Parathyroid adenoma (tissue), 2 donors: Measurements from ENCODE around the gene KIFC3.
"Not testable (repeated sequence)": the region's sequence is repeated elsewhere in the genome, so short reads cannot be mapped to it uniquely, and the experiment has no call there.

ENCODE experiments used
- H2AFZ ChIP-seq: fragments of 300-600 bp; sonication (generic); one replicate; pipeline ENCODE4 v1.7.0; 2017; ENCODE audit warnings: antibody characterized with exemption, mild to moderate bottlenecking
- H3K27ac ChIP-seq: fragments of 300-600 bp; sonication (generic); one replicate; pipeline ENCODE4 v1.7.0; 2017
- H3K27me3 ChIP-seq: fragments of 300-600 bp; sonication (generic); one replicate; pipeline ENCODE4 v1.7.0; 2017; ENCODE audit warnings: low read length; ENCODE audit not compliant: control insufficient read depth, insufficient read depth
- H3K36me3 ChIP-seq: fragments of 300-600 bp; sonication (generic); one replicate; pipeline ENCODE4 v1.7.0; 2017; ENCODE audit warnings: low read length; ENCODE audit not compliant: control insufficient read depth, insufficient read depth
- H3K4me1 ChIP-seq: fragments of 300-600 bp; sonication (generic); one replicate; pipeline ENCODE4 v1.7.0; 2017; ENCODE audit warnings: control low read depth
- H3K4me2 ChIP-seq: fragments of 300-600 bp; sonication (generic); one replicate; pipeline ENCODE4 v1.7.0; 2017; ENCODE audit warnings: low read length
- H3K4me3 ChIP-seq: fragments of 300-600 bp; sonication (generic); one replicate; pipeline ENCODE4 v1.7.0; 2017; ENCODE audit warnings: low read depth, low read length
- H3K79me2 ChIP-seq: fragments of 300-600 bp; sonication (generic); one replicate; pipeline ENCODE4 v1.7.0; 2017; ENCODE audit warnings: control low read depth
- H3K9ac ChIP-seq: fragments of 300-600 bp; sonication (generic); one replicate; pipeline ENCODE4 v1.7.0; 2017; ENCODE audit warnings: mild to moderate bottlenecking
- H3K9me3 ChIP-seq: fragments of 300-600 bp; sonication (generic); one replicate; pipeline ENCODE4 v1.7.0; 2017; ENCODE audit warnings: low read length; ENCODE audit not compliant: control insufficient read depth
- TF ChIP-seq, protein P1 (sequence below): fragments of 300-600 bp; sonication (generic); IDR thresholded peaks from one replicate; pipeline ENCODE4 v1.7.0; 2017; ENCODE audit warnings: antibody characterized with exemption, mild to moderate bottlenecking
- donor health status: primary hyperparathyroidism.

The KIFC3 gene

DNA sequence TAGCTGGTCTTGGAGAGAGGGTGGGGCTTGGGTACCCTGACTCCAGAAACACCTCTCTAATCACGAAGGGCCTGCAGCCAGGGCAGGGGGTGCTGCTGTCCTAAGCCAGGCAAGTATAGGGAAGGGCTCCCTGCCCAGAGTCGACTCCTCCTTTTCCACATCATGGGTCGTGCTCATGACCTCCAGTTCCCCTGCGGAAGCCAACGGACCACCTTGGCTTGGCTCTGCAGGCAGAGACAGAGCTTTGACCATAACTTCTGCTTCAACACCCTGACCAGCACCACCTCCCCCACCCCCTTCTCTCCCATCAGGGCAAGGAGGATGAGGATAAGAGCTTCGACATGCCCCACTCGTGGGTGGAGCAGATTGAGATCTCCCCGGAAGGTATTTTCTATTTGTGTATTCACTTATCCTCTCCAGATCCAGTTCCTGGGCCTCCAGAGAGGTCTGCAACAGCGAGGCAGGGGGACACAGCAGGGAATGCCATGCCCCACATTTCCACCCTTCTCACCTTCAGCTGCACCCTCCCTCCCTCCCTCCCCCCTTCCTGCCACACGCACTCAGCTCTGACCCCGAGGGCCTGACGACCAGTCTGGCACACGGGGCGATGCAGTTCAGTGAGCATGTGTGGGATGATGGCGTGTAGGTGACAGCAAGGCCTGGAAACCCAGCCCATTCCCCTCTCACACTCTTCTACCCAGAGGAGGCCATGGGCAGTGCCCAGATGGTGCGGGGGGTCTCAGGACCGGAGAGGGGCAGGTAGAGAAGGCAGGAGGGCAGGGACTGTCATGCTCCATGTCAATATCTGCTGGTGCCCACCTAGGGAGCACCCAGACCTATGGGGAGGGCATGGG, 80.7 kb downstream of the KIFC3 start:
- no peaks in the 10 kb centered on the region for H3K9me3 ChIP-seq
- TF ChIP-seq, protein P1, sequence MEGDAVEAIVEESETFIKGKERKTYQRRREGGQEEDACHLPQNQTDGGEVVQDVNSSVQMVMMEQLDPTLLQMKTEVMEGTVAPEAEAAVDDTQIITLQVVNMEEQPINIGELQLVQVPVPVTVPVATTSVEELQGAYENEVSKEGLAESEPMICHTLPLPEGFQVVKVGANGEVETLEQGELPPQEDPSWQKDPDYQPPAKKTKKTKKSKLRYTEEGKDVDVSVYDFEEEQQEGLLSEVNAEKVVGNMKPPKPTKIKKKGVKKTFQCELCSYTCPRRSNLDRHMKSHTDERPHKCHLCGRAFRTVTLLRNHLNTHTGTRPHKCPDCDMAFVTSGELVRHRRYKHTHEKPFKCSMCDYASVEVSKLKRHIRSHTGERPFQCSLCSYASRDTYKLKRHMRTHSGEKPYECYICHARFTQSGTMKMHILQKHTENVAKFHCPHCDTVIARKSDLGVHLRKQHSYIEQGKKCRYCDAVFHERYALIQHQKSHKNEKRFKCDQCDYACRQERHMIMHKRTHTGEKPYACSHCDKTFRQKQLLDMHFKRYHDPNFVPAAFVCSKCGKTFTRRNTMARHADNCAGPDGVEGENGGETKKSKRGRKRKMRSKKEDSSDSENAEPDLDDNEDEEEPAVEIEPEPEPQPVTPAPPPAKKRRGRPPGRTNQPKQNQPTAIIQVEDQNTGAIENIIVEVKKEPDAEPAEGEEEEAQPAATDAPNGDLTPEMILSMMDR: no peak
- no peaks in the 10 kb centered on the region for H3K79me2 ChIP-seq
- H3K27me3 ChIP-seq: no peaks in the 10 kb centered on the region
- H3K4me3 ChIP-seq: no peak overlapping the region
- no peak overlapping the region for H3K4me2 ChIP-seq
- no peak overlapping the region for H2AFZ ChIP-seq
- H3K27ac ChIP-seq: no peak overlapping the region
- H3K36me3 ChIP-seq: no peaks in the 10 kb centered on the region
- H3K4me1 ChIP-seq: no peaks in the 10 kb centered on the region
- no peak overlapping the region for H3K9ac ChIP-seq

DNA sequence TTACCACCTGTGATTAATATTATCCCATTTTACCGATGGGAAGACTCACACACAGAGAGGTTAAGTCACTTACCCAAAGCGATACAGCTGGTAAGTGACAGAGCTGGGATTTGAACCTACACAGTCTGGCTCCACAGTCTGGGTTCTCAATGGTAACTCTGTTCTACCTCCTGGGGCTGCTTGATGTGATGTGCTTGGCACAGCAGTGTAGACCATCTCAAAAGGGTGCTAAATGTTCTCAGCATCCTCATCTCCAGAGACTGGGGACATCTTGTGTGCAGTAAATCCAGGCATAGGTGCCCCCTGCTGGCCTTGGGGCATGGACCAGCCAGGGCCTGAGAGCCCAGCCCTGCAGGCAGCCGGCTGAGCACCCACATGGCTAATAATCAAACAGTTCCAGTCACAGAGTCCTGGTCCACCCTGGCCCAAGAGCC, 82.1 kb downstream of the KIFC3 start:
- Histone ChIP-seq H2AFZ (no peak overlapping the region), H3K36me3 (no peaks in the 10 kb centered on the region), H3K9me3 (no peaks in the 10 kb centered on the region), H3K27ac (no peak overlapping the region), H3K79me2 (no peaks in the 10 kb centered on the region), H3K4me1 (no peaks in the 10 kb centered on the region), H3K4me2 (no peak overlapping the region), H3K27me3 (no peaks in the 10 kb centered on the region), H3K4me3 (no peak overlapping the region), H3K9ac (no peak overlapping the region)
- TF ChIP-seq, protein P1: peak; percentile 74

DNA sequence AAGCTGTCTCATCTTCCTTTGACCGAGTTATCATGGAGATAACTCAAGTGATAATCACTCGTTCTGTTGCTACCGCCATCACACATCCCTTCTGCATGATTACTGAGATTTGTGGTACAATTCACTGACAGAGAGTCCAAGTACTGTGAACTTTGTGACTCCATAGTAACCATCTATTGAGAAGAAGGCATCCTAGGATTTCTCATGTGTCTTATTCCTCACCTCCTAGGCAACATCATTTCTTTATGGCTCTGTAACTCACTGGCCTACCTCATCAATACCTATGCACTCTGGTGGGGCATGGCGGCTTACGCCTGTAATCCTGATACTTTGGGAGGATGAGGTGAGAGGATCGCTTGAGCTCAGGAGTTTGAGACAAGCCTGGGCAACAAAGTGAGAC, 88.2 kb downstream of the KIFC3 start:
- Histone ChIP-seq H3K9ac (no peak overlapping the region), H2AFZ (no peak overlapping the region), H3K4me1 (no peaks in the 10 kb centered on the region), H3K4me2 (no peak overlapping the region), H3K9me3 (no peaks in the 10 kb centered on the region), H3K27me3 (no peaks in the 10 kb centered on the region), H3K79me2 (no peaks in the 10 kb centered on the region), H3K36me3 (no peaks in the 10 kb centered on the region), H3K4me3 (no peak overlapping the region), H3K27ac (no peak overlapping the region)
- TF ChIP-seq, protein P1: no peak

DNA sequence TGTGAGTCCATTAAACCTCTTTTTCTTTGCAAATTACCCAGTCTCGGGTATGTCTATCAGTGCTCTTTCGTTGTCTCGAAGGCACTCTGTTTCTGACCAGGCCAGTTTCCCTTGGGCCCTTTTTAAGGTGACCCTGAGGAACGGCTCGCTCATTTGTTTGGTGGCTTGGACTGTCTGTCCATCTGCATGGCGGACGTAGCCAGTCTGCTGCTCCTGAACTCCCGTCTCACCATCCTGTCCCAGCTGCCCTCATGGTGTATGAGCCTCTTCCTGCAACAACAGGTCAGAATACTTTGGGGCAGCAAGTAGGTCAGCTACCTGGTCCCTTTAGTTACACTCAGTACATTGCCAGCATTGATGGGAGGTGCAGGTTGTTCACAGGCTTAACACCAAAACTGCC, 88.7 kb downstream of the KIFC3 start:
- H3K4me3 ChIP-seq: no peak overlapping the region

DNA sequence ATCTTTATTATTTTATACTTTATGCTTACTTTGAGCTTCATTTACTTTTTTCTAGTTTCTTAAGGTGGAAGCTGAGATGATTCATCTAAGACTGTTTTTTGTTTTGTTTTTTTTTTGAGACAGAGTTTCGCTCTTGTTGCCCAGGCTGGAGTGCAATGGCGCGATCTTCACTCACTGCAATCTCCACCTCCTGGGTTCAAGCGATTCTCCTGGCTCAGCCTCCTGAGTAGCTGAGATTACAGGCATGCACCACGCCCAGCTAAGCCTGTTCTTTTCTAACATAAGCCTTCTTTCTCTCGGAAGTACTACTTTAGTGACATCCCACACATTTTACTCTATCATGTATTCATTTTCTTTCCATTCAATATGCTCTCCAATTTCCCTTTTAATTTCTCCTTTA, 89.7 kb downstream of the KIFC3 start:
- H3K36me3 ChIP-seq, H3K27ac ChIP-seq, H3K27me3 ChIP-seq, H2AFZ ChIP-seq, H3K79me2 ChIP-seq, H3K4me2 ChIP-seq, H3K4me3 ChIP-seq, H3K4me1 ChIP-seq, H3K9ac ChIP-seq, H3K9me3 ChIP-seq: not testable (repeated sequence)

More for the DNA sequence above, 88.7 kb downstream of the KIFC3 start:
- Histone ChIP-seq H3K4me2 (no peak overlapping the region), H3K9me3 (no peaks in the 10 kb centered on the region), H2AFZ (no peak overlapping the region), H3K36me3 (no peaks in the 10 kb centered on the region), H3K27ac (no peak overlapping the region), H3K27me3 (no peaks in the 10 kb centered on the region), H3K9ac (no peak overlapping the region), H3K79me2 (no peaks in the 10 kb centered on the region), H3K4me1 (no peaks in the 10 kb centered on the region)
- TF ChIP-seq, protein P1: no peak
